ENCODE data around the gene SAFB.

- TF ChIP-seq, protein P1, sequence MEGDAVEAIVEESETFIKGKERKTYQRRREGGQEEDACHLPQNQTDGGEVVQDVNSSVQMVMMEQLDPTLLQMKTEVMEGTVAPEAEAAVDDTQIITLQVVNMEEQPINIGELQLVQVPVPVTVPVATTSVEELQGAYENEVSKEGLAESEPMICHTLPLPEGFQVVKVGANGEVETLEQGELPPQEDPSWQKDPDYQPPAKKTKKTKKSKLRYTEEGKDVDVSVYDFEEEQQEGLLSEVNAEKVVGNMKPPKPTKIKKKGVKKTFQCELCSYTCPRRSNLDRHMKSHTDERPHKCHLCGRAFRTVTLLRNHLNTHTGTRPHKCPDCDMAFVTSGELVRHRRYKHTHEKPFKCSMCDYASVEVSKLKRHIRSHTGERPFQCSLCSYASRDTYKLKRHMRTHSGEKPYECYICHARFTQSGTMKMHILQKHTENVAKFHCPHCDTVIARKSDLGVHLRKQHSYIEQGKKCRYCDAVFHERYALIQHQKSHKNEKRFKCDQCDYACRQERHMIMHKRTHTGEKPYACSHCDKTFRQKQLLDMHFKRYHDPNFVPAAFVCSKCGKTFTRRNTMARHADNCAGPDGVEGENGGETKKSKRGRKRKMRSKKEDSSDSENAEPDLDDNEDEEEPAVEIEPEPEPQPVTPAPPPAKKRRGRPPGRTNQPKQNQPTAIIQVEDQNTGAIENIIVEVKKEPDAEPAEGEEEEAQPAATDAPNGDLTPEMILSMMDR (IDR thresholded peaks at IDR 0.05): no peak
- no peak for TF ChIP-seq POLR2A (IDR thresholded peaks at IDR 0.05)
These were observed 43.2 kb upstream of the SAFB start for GRCh38 chr19:5579697-5580096.
